NB4 (cell line): ENCODE data around the gene HPCAL1.

Experiments
- DNase-seq: peaks from one replicate; pipeline ENCODE4 v3.0.0; 2010; ENCODE audit warnings: low read depth
- H3K4me3 ChIP-seq: one replicate; pipeline ENCODE4 v1.5.1; 2011; ENCODE audit warnings: mild to moderate bottlenecking, low read depth, low read length, moderate library complexity
- MYC ChIP-seq: IDR thresholded peaks from 2 replicates; pipeline ENCODE4 v1.6.1; 2011; ENCODE audit warnings: low read depth, low read length
- POLR2A ChIP-seq: IDR thresholded peaks from 2 replicates; pipeline ENCODE4 v1.6.1; 2011; ENCODE audit warnings: mild to moderate bottlenecking; ENCODE audit not compliant: insufficient read length; ENCODE audit errors: extremely low read depth
- TF ChIP-seq, protein P1 (sequence below): IDR thresholded peaks from one replicate; pipeline ENCODE4 v1.5.1; 2012; ENCODE audit warnings: low read depth, low read length
- TF ChIP-seq, protein P2 (sequence below): IDR thresholded peaks from 2 replicates; pipeline ENCODE4 v1.6.1; 2011; ENCODE audit warnings: low read depth, low read length

The HPCAL1 gene

DNA sequence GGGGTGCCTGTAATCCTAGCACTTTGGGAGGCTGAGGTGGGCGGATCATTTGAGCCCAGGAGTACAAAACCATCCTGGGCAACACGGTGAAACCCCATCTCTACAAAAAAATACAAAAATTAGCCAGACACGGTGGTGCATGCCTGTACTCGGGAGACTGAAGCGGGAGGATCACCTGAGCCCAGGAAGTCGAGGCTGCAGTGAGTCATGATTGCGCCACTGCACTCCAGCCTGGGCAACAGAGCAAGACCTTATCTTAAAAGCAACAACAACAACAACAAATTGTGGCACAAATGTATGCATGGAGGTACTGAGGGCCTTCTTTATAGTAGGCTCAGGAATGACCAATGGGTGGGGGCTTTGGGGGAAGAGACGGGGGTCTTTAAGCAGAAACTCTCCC, 38.5 kb downstream of the HPCAL1 start:
- TF ChIP-seq, protein P1, sequence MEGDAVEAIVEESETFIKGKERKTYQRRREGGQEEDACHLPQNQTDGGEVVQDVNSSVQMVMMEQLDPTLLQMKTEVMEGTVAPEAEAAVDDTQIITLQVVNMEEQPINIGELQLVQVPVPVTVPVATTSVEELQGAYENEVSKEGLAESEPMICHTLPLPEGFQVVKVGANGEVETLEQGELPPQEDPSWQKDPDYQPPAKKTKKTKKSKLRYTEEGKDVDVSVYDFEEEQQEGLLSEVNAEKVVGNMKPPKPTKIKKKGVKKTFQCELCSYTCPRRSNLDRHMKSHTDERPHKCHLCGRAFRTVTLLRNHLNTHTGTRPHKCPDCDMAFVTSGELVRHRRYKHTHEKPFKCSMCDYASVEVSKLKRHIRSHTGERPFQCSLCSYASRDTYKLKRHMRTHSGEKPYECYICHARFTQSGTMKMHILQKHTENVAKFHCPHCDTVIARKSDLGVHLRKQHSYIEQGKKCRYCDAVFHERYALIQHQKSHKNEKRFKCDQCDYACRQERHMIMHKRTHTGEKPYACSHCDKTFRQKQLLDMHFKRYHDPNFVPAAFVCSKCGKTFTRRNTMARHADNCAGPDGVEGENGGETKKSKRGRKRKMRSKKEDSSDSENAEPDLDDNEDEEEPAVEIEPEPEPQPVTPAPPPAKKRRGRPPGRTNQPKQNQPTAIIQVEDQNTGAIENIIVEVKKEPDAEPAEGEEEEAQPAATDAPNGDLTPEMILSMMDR, result no peak
- TF ChIP-seq POLR2A, result no peak
- TF ChIP-seq, protein P2, sequence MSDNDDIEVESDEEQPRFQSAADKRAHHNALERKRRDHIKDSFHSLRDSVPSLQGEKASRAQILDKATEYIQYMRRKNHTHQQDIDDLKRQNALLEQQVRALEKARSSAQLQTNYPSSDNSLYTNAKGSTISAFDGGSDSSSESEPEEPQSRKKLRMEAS, result no peak
- DNase-seq, result no peak
- no peak overlapping the region for H3K4me3 ChIP-seq

DNA sequence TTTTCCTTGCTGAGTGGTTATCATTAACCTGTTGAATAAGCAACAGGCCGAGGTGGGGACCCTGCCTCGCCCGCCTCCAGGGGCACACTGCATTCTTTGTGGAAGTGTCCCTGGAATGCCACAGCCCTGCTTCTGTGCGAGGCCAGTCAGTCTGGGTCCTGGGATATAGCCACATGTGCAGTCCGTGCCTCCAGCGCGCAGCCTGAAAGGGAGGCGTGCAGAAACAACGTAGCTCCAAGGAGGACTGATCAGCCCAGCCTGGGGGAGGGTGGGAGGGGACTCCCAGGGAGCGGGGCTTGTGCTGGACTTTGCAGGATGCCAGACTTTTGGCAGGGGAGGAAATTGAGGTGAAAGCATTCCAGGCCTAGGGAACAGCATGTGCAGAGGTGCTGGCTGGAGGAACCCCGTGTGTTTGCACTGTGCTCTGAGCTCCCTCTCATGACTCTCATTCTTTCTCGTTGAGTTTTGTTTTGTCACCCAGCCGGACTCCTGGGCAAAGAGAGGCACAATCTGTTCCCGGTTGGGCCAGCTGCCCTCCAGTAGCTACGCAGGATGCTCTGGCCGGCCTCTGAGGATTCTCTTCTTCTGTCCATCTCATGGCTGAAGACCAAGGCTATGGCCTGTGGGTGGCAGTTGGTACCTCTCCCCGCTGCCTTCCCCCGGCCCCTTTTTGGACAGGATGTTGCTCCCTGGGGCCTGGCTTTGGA, 39.7 kb downstream of the HPCAL1 start:
- no peak for DNase-seq

DNA sequence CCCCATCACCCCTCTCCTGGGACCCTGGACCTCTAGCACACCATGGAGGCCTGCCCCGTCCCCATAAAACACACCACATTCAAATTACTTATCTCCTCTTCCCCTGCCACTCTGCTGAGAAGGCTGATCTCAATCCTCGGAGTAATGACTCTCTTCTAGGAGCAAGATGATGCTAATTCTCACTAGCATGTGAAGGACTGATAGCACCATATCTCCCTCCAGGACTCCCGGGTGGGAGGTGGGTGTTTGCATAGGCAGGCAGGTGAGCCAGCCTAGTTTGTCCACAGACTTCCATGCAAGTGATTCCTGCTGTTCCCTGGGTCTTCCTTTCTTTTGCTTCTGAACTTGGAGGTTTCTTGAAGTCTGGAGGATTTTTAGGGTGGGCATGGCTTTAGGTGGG, 40.5 kb downstream of the HPCAL1 start:
- no peak for TF ChIP-seq MYC
- TF ChIP-seq, protein P2, result no peak
- TF ChIP-seq POLR2A, result no peak
- TF ChIP-seq, protein P1, result no peak
- H3K4me3 ChIP-seq, result no peak overlapping the region
- DNase-seq, result no peak

More for the DNA sequence above, 39.7 kb downstream of the HPCAL1 start:
- no peak for TF ChIP-seq POLR2A
- no peak overlapping the region for H3K4me3 ChIP-seq

DNA sequence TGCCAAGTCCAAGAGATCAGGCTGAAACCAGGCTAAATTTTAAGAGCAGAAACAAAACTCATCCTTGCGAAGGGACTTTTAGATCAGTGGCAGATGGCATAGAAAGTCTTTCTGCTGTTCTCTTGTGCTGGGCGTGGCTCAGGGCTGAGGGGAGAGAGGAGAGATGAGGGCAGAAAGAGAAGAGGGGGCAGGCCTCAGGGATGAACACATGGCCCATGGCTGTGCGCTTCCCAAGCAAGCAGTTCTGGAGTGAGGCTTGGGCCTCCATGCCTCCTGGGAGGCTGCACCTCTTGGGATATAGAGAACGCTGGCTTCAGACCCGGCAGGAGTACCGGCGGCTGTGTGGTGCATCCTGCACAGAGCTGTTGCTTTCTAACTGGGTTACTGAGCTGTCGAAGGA, 41.0 kb downstream of the HPCAL1 start:
- TF ChIP-seq, protein P2, result no peak
- TF ChIP-seq, protein P1, result no peak
- TF ChIP-seq MYC (no peak), POLR2A (no peak)
- no peak overlapping the region for H3K4me3 ChIP-seq
- DNase-seq, result no peak

DNA sequence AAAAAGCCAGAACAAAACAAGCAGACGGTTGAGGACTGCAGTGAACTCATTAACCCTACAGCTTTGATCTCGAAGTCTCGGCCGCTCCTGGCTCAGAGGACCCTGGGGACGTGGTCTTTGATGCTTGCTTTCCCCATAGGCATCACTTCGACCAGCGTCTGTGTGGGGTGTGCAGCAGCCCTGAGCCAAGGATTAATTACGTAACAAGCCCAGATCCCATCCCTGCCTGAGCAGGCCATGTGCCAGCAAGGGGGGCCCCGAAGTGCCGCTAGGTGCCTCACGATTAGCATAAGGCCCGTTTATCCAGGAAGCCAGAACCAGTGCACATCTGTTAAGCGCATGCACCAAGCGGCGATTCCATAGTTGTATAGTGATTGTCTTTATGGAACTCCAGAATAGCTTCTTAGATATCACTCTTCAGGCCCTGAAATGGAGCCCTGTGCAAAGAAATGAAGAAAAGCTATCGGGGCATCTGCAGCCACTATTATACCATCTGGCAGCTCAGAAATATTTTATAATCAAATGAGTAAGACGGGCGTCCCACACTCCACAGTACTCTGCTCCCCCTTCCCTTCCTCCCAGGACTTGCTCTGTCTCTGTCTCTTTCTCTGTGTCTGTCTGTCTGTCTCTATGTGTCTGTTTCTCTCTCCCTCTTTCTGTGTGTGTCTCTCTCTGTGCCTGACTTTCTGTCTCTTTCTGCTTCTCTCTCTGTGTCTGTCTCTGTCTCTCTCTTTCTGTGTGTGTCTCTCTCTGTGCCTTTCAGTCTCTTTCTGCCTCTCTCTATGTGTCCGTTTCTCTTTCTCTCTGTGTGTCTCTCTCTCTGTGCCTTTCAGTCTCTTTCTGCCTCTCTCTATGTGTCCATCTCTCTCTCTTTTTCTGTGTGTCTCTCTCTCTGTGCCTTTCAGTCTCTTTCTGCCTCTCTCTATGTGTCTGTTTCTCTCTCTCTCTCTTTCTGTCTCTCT, 41.7 kb downstream of the HPCAL1 start:
- no peak overlapping the region for H3K4me3 ChIP-seq
- TF ChIP-seq, protein P2, result no peak
- no peak for TF ChIP-seq MYC
- peak; percentile 74 for DNase-seq

DNA sequence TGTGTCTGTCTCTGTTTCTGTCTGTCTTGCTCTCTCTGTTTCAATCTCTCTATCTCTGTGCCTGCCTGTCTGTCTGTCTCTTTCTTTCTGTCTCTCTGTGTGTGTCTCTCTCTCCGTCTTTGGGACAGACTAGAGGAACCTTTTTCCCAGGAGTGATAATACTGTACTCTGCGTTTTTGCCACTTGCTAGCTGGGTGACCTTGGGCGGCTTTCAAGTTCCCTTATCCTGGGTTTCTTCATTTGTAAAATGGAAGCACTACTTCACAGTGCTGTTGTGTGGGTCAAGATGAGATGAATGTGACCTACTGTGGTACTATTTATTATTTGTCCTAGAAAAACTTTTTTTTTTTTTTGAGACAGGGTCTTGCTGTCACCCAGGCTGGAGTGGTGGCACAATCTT, 42.4 kb downstream of the HPCAL1 start:
- TF ChIP-seq, protein P1, result no peak
- TF ChIP-seq POLR2A (no peak), MYC (no peak)
- TF ChIP-seq, protein P2, result no peak
- DNase-seq, result no peak
- no peak overlapping the region for H3K4me3 ChIP-seq
